Measurements from ENCODE around the gene RPL18A. TPM values are rescaled to one million over a fixed set of nuclear protein-coding genes. Genes with fewer than 3 reads are reported as not detected.

Gene RPL18A
- total and polyA plus RNA-seq, 4 donors = 452 to 870 (median 477) TPM

GRCh38 chr19:17841810-17842662, 17.7 kb upstream of the RPL18A start:
- Histone ChIP-seq H3K27ac (ENCODE audit: low read depth in 1 of 2, low read length in 2 of 2) (no peak overlapping the region), H3K9ac (ENCODE audit: low read depth in 1 of 2, low read length in 2 of 2) (no peak overlapping the region), H3K36me3 (ENCODE audit: control insufficient read depth in 4 of 4, insufficient read depth in 3 of 4, low read depth in 1 of 4, low read length in 3 of 4) (peaks cover 0 to 1% (median 0%) of the 10 kb centered on the region in 4 donors), H3K4me3 (ENCODE audit: low read depth in 1 of 3, low read length in 3 of 3) (peak overlapping the region in 1 of 3 donors; percentile 17), H3K27me3 (ENCODE audit: control insufficient read depth in 4 of 4, insufficient read depth in 4 of 4, low read length in 3 of 4) (peaks cover 0 to 7% (median 0%) of the 10 kb centered on the region in 4 donors), H3K9me3 (ENCODE audit: control insufficient read depth in 4 of 4, low read length in 3 of 4) (peaks cover 0 to 2% (median 0%) of the 10 kb centered on the region in 4 donors), H3K4me1 (ENCODE audit: control insufficient read depth in 4 of 4, insufficient read depth in 4 of 4, low read length in 3 of 4) (peaks cover 0 to 5% (median 0%) of the 10 kb centered on the region in 4 donors)
- no peak for TF ChIP-seq ATF3 (IDR thresholded peaks at IDR 0.05)
- no peak for TF ChIP-seq FOXA1 (IDR thresholded peaks at IDR 0.05)
- no peak for TF ChIP-seq NR2F2 (IDR thresholded peaks at IDR 0.05)
- no peak for TF ChIP-seq MAX (IDR thresholded peaks at IDR 0.05)
- TF ChIP-seq RAD21 (IDR thresholded peaks at IDR 0.05) = no peak
- no peak for TF ChIP-seq GABPA (IDR thresholded peaks at IDR 0.05 in 1 of 2, conservative IDR thresholded peaks at IDR 0.05 in 1 of 2)
- TF ChIP-seq EGR1 (IDR thresholded peaks at IDR 0.05; ENCODE audit: low read depth in 2 of 2) = no peak
- no peak for DNase-seq (ENCODE audit: low spot score)
- WGBS = 35% methylated on average over 56 of the region's 56 CpGs

GRCh38 chr19:17842663-17843291, 16.9 kb upstream of the RPL18A start:
- peaks cover 0 to 5% (median 0%) of the 10 kb centered on the region in 4 donors for H3K4me1 ChIP-seq (ENCODE audit: control insufficient read depth in 4 of 4, insufficient read depth in 4 of 4, low read length in 3 of 4)
- peaks cover 0 to 1% (median 0%) of the 10 kb centered on the region in 4 donors for H3K36me3 ChIP-seq (ENCODE audit: control insufficient read depth in 4 of 4, insufficient read depth in 3 of 4, low read depth in 1 of 4, low read length in 3 of 4)
- TF ChIP-seq EGR1 (IDR thresholded peaks at IDR 0.05; ENCODE audit: low read depth in 2 of 2) (no peak), HNF4A (conservative IDR thresholded peaks at IDR 0.05) (no peak), RAD21 (IDR thresholded peaks at IDR 0.05) (no peak), FOXA1 (IDR thresholded peaks at IDR 0.05) (no peak), FOXA2 (IDR thresholded peaks at IDR 0.05) (no peak), GABPA (IDR thresholded peaks at IDR 0.05 in 1 of 2, conservative IDR thresholded peaks at IDR 0.05 in 1 of 2) (no peak), ATF3 (IDR thresholded peaks at IDR 0.05) (no peak), RXRA (IDR thresholded peaks at IDR 0.05) (no peak), TAF1 (conservative IDR thresholded peaks at IDR 0.05) (no peak), REST (IDR thresholded peaks at IDR 0.05) (no peak), SP1 (IDR thresholded peaks at IDR 0.05) (no peak), YY1 (IDR thresholded peaks at IDR 0.05) (no peak), MAX (IDR thresholded peaks at IDR 0.05) (no peak), JUND (IDR thresholded peaks at IDR 0.05) (no peak), ZBTB33 (IDR thresholded peaks at IDR 0.05) (no peak)
- WGBS = 66% methylated on average over 20 of the region's 20 CpGs
- no peak overlapping the region for H3K9ac ChIP-seq (ENCODE audit: low read depth in 1 of 2, low read length in 2 of 2)
- peaks cover 0 to 7% (median 0%) of the 10 kb centered on the region in 4 donors for H3K27me3 ChIP-seq (ENCODE audit: control insufficient read depth in 4 of 4, insufficient read depth in 4 of 4, low read length in 3 of 4)
- peaks cover 0 to 2% (median 0%) of the 10 kb centered on the region in 4 donors for H3K9me3 ChIP-seq (ENCODE audit: control insufficient read depth in 4 of 4, low read length in 3 of 4)
- DNase-seq (ENCODE audit: low spot score) = no peak
- no peak overlapping the region for H3K4me3 ChIP-seq (ENCODE audit: low read depth in 1 of 3, low read length in 3 of 3)
- H3K27ac ChIP-seq (ENCODE audit: low read depth in 1 of 2, low read length in 2 of 2) = no peak overlapping the region
